Adrenal gland (tissue), 5 donors: ENCODE measurements around the gene RPL19.

Experiments used
- POLR2A ChIP-seq, 2 donors: fragments of 450-650 bp; IDR thresholded peaks; one replicate each; pipeline ENCODE4 v1.6.1; 2017; ENCODE audit warnings: antibody characterized with exemption in 2 of 2, mild to moderate bottlenecking in 2 of 2, moderate library complexity in 1 of 2
- TF ChIP-seq, protein P1 (sequence below), 6 experiments: fragments of 450-650 bp in 4 of 6; fragments of 200-600 bp in 2 of 6; sonication (generic) in 1 of 6; IDR thresholded peaks; 1 replicate in 5 of 6; 2 replicates in 1 of 6; pipeline versions ENCODE4 v1.5.1 to v1.8.0; 2016 to 2021; ENCODE audit warnings: antibody characterized with exemption in 6 of 6, mild to moderate bottlenecking in 2 of 6, moderate library complexity in 1 of 6
- donor health status: DM: no; HTN: no; CAD: no.

DNA sequence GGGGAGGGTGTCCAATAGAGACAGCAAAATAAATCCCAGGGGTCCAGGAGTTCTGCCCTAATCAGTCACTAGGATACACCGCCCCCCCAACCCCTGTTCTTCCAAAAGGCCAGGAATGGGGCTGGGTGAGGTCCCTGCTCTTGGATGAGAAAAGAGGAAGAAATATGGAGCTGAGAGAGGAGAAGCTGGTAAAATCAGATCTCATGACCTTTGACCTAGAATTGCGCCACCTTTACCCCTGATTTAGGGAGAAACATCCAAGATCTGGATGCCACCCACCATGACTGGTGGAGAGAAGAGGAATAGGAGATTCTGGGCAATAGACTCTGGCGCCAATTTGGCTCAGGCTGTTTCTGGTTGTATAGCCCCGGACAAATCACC is 1.9 kb upstream of the RPL19 start:
- TF ChIP-seq POLR2A (IDR thresholded peaks at IDR 0.05): no peak
- TF ChIP-seq, protein P1, sequence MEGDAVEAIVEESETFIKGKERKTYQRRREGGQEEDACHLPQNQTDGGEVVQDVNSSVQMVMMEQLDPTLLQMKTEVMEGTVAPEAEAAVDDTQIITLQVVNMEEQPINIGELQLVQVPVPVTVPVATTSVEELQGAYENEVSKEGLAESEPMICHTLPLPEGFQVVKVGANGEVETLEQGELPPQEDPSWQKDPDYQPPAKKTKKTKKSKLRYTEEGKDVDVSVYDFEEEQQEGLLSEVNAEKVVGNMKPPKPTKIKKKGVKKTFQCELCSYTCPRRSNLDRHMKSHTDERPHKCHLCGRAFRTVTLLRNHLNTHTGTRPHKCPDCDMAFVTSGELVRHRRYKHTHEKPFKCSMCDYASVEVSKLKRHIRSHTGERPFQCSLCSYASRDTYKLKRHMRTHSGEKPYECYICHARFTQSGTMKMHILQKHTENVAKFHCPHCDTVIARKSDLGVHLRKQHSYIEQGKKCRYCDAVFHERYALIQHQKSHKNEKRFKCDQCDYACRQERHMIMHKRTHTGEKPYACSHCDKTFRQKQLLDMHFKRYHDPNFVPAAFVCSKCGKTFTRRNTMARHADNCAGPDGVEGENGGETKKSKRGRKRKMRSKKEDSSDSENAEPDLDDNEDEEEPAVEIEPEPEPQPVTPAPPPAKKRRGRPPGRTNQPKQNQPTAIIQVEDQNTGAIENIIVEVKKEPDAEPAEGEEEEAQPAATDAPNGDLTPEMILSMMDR (IDR thresholded peaks at IDR 0.05): no peak
